Measurements from ENCODE around the gene MRPL50. TPM values are rescaled to one million over a fixed set of nuclear protein-coding genes. Genes with fewer than 3 reads are reported as not detected.

Gene MRPL50
- total RNA-seq, 1 donor from 2014 or later, result 14.1 TPM

- DNase-seq (ENCODE audit: low read depth in 2 of 2), result no peak
Measured at GRCh38 chr9:101380295-101380694, 18.1 kb downstream of the MRPL50 start.

GRCh38 chr9:101376111-101376848, 22.1 kb downstream of the MRPL50 start:
- no peak for DNase-seq (ENCODE audit: low read depth in 2 of 2)

GRCh38 chr9:101375546-101375945, 22.9 kb downstream of the MRPL50 start:
- DNase-seq (ENCODE audit: low read depth in 2 of 2), result no peak

- DNase-seq (ENCODE audit: low read depth in 2 of 2), result no peak
Measured at GRCh38 chr9:101372327-101373118, 25.9 kb downstream of the MRPL50 start.

- no peak for DNase-seq (ENCODE audit: low read depth in 2 of 2)
Measured at GRCh38 chr9:101371813-101372212, 26.6 kb downstream of the MRPL50 start.

GRCh38 chr9:101369884-101370531, 28.4 kb downstream of the MRPL50 start:
- no peak for DNase-seq (ENCODE audit: low read depth in 2 of 2)

- no peak for DNase-seq (ENCODE audit: low read depth in 2 of 2)
Measured at GRCh38 chr9:101369286-101369685, 29.1 kb downstream of the MRPL50 start.

GRCh38 chr9:101367323-101367722, 31.1 kb downstream of the MRPL50 start:
- no peak for DNase-seq (ENCODE audit: low read depth in 2 of 2)

- DNase-seq (ENCODE audit: low read depth in 2 of 2), result no peak
Measured at GRCh38 chr9:101366038-101366756, 32.2 kb downstream of the MRPL50 start.

- no peak for DNase-seq (ENCODE audit: low read depth in 2 of 2)
Measured at GRCh38 chr9:101365181-101365580, 33.2 kb downstream of the MRPL50 start.

- no peak for DNase-seq (ENCODE audit: low read depth in 2 of 2)
Measured at GRCh38 chr9:101362450-101362849, 36.0 kb downstream of the MRPL50 start.

- no peak for DNase-seq (ENCODE audit: low read depth in 2 of 2)
Measured at GRCh38 chr9:101360647-101361046, 37.8 kb downstream of the MRPL50 start.

- no peak for DNase-seq (ENCODE audit: low read depth in 2 of 2)
Measured at GRCh38 chr9:101359679-101360078, 38.7 kb downstream of the MRPL50 start.

- DNase-seq (ENCODE audit: low read depth in 2 of 2), result no peak
Measured at GRCh38 chr9:101356619-101357018, 41.8 kb downstream of the MRPL50 start.

GRCh38 chr9:101354765-101355708, 43.4 kb downstream of the MRPL50 start:
- DNase-seq (ENCODE audit: low read depth in 2 of 2), result no peak

- DNase-seq (ENCODE audit: low read depth in 2 of 2), result no peak
Measured at GRCh38 chr9:101354143-101354764, 44.2 kb downstream of the MRPL50 start.

GRCh38 chr9:101353683-101354082, 44.7 kb downstream of the MRPL50 start:
- no peak for DNase-seq (ENCODE audit: low read depth in 2 of 2)

- no peak for DNase-seq (ENCODE audit: low read depth in 2 of 2)
Measured at GRCh38 chr9:101352892-101353463, 45.4 kb downstream of the MRPL50 start.

GRCh38 chr9:101350285-101350684, 48.1 kb downstream of the MRPL50 start:
- no peak for DNase-seq (ENCODE audit: low read depth in 2 of 2)

GRCh38 chr9:101342595-101342994, 55.8 kb downstream of the MRPL50 start:
- no peak for DNase-seq (ENCODE audit: low read depth in 2 of 2)
